ENCODE measurements around the gene CYP4B1.
A peak's percentile ranks its signal among the peaks of the same experiment; 100 is the strongest.
"Not testable (repeated sequence)": the region's sequence is repeated elsewhere in the genome, so short reads cannot be mapped to it uniquely, and the experiment has no call there.

Gene CYP4B1

GRCh38 chr1:46798810-46799209 lies at the start of gene CYP4B1:
Gene CYP4B1 (plus strand): TSS chr1:46799046. CDS start chr1:46799082, 36 bp downstream.
- Histone ChIP-seq H3K27me3 (peaks cover 0 to 2% of the 10 kb centered on the region in 2 donors), H3K36me3 (no peaks in the 10 kb centered on the region), H3K9me3 (no peaks in the 10 kb centered on the region), H3K4me1 (peaks cover 0 to 9% (median 0%) of the 10 kb centered on the region in 4 donors), H3K27ac (no peak within 1 kb of the TSS), H3K4me3 (peak within 1 kb of the TSS; percentile 33 to 35)
- peak; percentile 81 to 89 for DNase-seq
- TF ChIP-seq CTCF (IDR thresholded peaks at IDR 0.05), result no peak
- intact Hi-C loops (cut with DNase I; ENCODE audit: low total_unique reads), result no loop called here

- peaks cover 0 to 9% of the 10 kb centered on the region in 2 donors for H3K27me3 ChIP-seq
- no peaks in the 10 kb centered on the region for H3K9me3 ChIP-seq
- no peaks in the 10 kb centered on the region for H3K36me3 ChIP-seq
- TF ChIP-seq CTCF (IDR thresholded peaks at IDR 0.05), result no peak
- no peak overlapping the region for H3K27ac ChIP-seq
- no peak for DNase-seq
- intact Hi-C loops (cut with DNase I; ENCODE audit: low total_unique reads), result no loop called here
- H3K4me1 ChIP-seq, result peaks cover 0 to 6% (median 0%) of the 10 kb centered on the region in 4 donors
- H3K4me3 ChIP-seq, result no peak overlapping the region
Measured at GRCh38 chr1:46749404-46749803, 49.4 kb upstream of the CYP4B1 start.

- Histone ChIP-seq H3K27me3 (peaks cover 0 to 9% of the 10 kb centered on the region in 2 donors), H3K36me3 (no peaks in the 10 kb centered on the region), H3K9me3 (no peaks in the 10 kb centered on the region), H3K4me3 (no peak overlapping the region), H3K4me1 (peaks cover 0 to 6% (median 0%) of the 10 kb centered on the region in 4 donors), H3K27ac (no peak overlapping the region)
- no peak for TF ChIP-seq CTCF (IDR thresholded peaks at IDR 0.05)
- intact Hi-C loops (cut with DNase I; ENCODE audit: low total_unique reads), result no loop called here
- peak; percentile 46 to 73 for DNase-seq
Measured at GRCh38 chr1:46749921-46750404, 48.9 kb upstream of the CYP4B1 start.

- intact Hi-C loops (cut with DNase I; ENCODE audit: low total_unique reads), result no loop called here
- no peak for DNase-seq
- H3K27me3 ChIP-seq, result peaks cover 0 to 3% of the 10 kb centered on the region in 2 donors
Measured at GRCh38 chr1:46753985-46754384, 44.9 kb upstream of the CYP4B1 start.

GRCh38 chr1:46754707-46755106 lies 44.1 kb upstream of the CYP4B1 start:
- H3K4me3 ChIP-seq; H3K9me3 ChIP-seq; intact Hi-C loops (cut with DNase I; ENCODE audit: low total_unique reads); H3K27ac ChIP-seq; H3K27me3 ChIP-seq; H3K36me3 ChIP-seq; H3K4me1 ChIP-seq; DNase-seq: not testable (repeated sequence)

More at GRCh38 chr1:46753985-46754384, 44.9 kb upstream of the CYP4B1 start:
- TF ChIP-seq CTCF (IDR thresholded peaks at IDR 0.05), result no peak
- Histone ChIP-seq H3K9me3 (no peaks in the 10 kb centered on the region), H3K36me3 (no peaks in the 10 kb centered on the region), H3K4me3 (no peak overlapping the region), H3K27ac (no peak overlapping the region), H3K4me1 (peaks cover 0 to 12% (median 0%) of the 10 kb centered on the region in 4 donors)

- Histone ChIP-seq H3K4me1 (peaks cover 0 to 8% (median 0%) of the 10 kb centered on the region in 4 donors), H3K4me3 (no peak overlapping the region), H3K9me3 (no peaks in the 10 kb centered on the region), H3K36me3 (no peaks in the 10 kb centered on the region), H3K27me3 (peaks cover 0 to 6% of the 10 kb centered on the region in 2 donors), H3K27ac (no peak overlapping the region)
- DNase-seq, result no peak
- intact Hi-C loops (cut with DNase I; ENCODE audit: low total_unique reads), result no loop called here
- no peak for TF ChIP-seq CTCF (IDR thresholded peaks at IDR 0.05)
Measured at GRCh38 chr1:46755121-46755520, 43.7 kb upstream of the CYP4B1 start.

All from tibial artery (tissue), 4 donors.